NT2/D1 (cell line): ENCODE data around the gene ATXN2.

Experiments used
- DNase-seq: peaks from one replicate; pipeline ENCODE4 v3.0.0-alpha.2; 2011; ENCODE audit warnings: low read depth, low spot score
- H3K27me3 ChIP-seq: 2 replicates; pipeline ENCODE4 v1.6.0; 2011; ENCODE audit warnings: mild to moderate bottlenecking; ENCODE audit not compliant: insufficient read length, insufficient read depth
- H3K36me3 ChIP-seq: 2 replicates; pipeline ENCODE4 v1.6.1; 2011; ENCODE audit warnings: mild to moderate bottlenecking, low read length, mixed read lengths; ENCODE audit not compliant: insufficient read depth, insufficient read length
- H3K4me1 ChIP-seq: 2 replicates; pipeline ENCODE4 v1.5.1; 2011; ENCODE audit not compliant: insufficient read depth, insufficient read length
- H3K4me3 ChIP-seq: 2 replicates; pipeline ENCODE4 v1.5.1; 2011; ENCODE audit warnings: low read depth; ENCODE audit not compliant: insufficient read length
- H3K9ac ChIP-seq: 2 replicates; pipeline ENCODE4 v1.6.0; 2011; ENCODE audit warnings: low read depth; ENCODE audit not compliant: insufficient read length
- H3K9me3 ChIP-seq: 2 replicates; pipeline ENCODE4 v1.5.1; 2011; ENCODE audit warnings: mild to moderate bottlenecking, low read length; ENCODE audit not compliant: insufficient read depth
- SUZ12 ChIP-seq: IDR thresholded peaks from 2 replicates; pipeline ENCODE4 v1.6.1; 2011; ENCODE audit not compliant: insufficient read length, insufficient read depth; ENCODE audit errors: extremely low read depth
- YY1 ChIP-seq: IDR thresholded peaks from 2 replicates; pipeline ENCODE4 v1.6.1; 2011; ENCODE audit not compliant: insufficient read length, insufficient read depth
- ZNF274 ChIP-seq: IDR thresholded peaks from 2 replicates; pipeline ENCODE4 v1.6.1; 2011; ENCODE audit warnings: mild to moderate bottlenecking, low read depth, low read length

The ATXN2 gene

GRCh38 chr12:111442301-111443045, 156.6 kb downstream of the ATXN2 start:
- TF ChIP-seq ZNF274 (no peak), YY1 (no peak), SUZ12 (no peak)
- Histone ChIP-seq H3K9me3 (no peaks in the 10 kb centered on the region), H3K4me1 (peaks cover 57% of the 10 kb centered on the region), H3K9ac (peak overlapping the region; percentile 17), H3K36me3 (peaks cover 73% of the 10 kb centered on the region), H3K27me3 (no peaks in the 10 kb centered on the region), H3K4me3 (no peak overlapping the region)
- DNase-seq, result no peak

GRCh38 chr12:111441107-111441928, 157.8 kb downstream of the ATXN2 start:
- no peaks in the 10 kb centered on the region for H3K9me3 ChIP-seq
- H3K9ac ChIP-seq, result no peak overlapping the region
- no peaks in the 10 kb centered on the region for H3K27me3 ChIP-seq
- no peak for DNase-seq
- no peak for TF ChIP-seq ZNF274
- TF ChIP-seq YY1, result no peak
- TF ChIP-seq SUZ12, result no peak
- peaks cover 62% of the 10 kb centered on the region for H3K4me1 ChIP-seq
- no peak overlapping the region for H3K4me3 ChIP-seq
- H3K36me3 ChIP-seq, result peaks cover 64% of the 10 kb centered on the region

GRCh38 chr12:111440631-111441030, 158.5 kb downstream of the ATXN2 start:
- peaks cover 57% of the 10 kb centered on the region for H3K36me3 ChIP-seq
- H3K4me1 ChIP-seq, result peaks cover 63% of the 10 kb centered on the region
- no peak for DNase-seq
- H3K4me3 ChIP-seq, result no peak overlapping the region
- no peaks in the 10 kb centered on the region for H3K27me3 ChIP-seq
- H3K9ac ChIP-seq, result no peak overlapping the region
- H3K9me3 ChIP-seq, result no peaks in the 10 kb centered on the region
- TF ChIP-seq ZNF274 (no peak), SUZ12 (no peak), YY1 (no peak)

GRCh38 chr12:111440152-111440551, 159.0 kb downstream of the ATXN2 start:
- no peaks in the 10 kb centered on the region for H3K27me3 ChIP-seq
- no peak overlapping the region for H3K4me3 ChIP-seq
- no peaks in the 10 kb centered on the region for H3K9me3 ChIP-seq
- H3K9ac ChIP-seq, result no peak overlapping the region
- H3K4me1 ChIP-seq, result peaks cover 60% of the 10 kb centered on the region
- H3K36me3 ChIP-seq, result peaks cover 53% of the 10 kb centered on the region
- DNase-seq, result no peak
- no peak for TF ChIP-seq YY1
- TF ChIP-seq SUZ12, result no peak
- no peak for TF ChIP-seq ZNF274

GRCh38 chr12:111439657-111440151, 159.4 kb downstream of the ATXN2 start:
- DNase-seq, result no peak
- peaks cover 60% of the 10 kb centered on the region for H3K4me1 ChIP-seq
- no peaks in the 10 kb centered on the region for H3K27me3 ChIP-seq
- TF ChIP-seq ZNF274 (no peak), YY1 (no peak), SUZ12 (no peak)
- peaks cover 50% of the 10 kb centered on the region for H3K36me3 ChIP-seq
- H3K9ac ChIP-seq, result no peak overlapping the region
- no peaks in the 10 kb centered on the region for H3K9me3 ChIP-seq
- no peak overlapping the region for H3K4me3 ChIP-seq

GRCh38 chr12:111438481-111438880, 160.6 kb downstream of the ATXN2 start:
- Histone ChIP-seq H3K4me3 (no peak overlapping the region), H3K4me1 (peaks cover 57% of the 10 kb centered on the region)
- no peak for DNase-seq

More at GRCh38 chr12:111438481-111438880, 160.6 kb downstream of the ATXN2 start:
- no peak overlapping the region for H3K9ac ChIP-seq
- H3K9me3 ChIP-seq, result no peaks in the 10 kb centered on the region
- H3K36me3 ChIP-seq, result peaks cover 40% of the 10 kb centered on the region
- TF ChIP-seq ZNF274 (no peak), YY1 (no peak), SUZ12 (no peak)
- H3K27me3 ChIP-seq, result no peaks in the 10 kb centered on the region
